T-cell (primary cell): ENCODE measurements around the gene CYREN. TPM values are rescaled to one million over a fixed set of nuclear protein-coding genes. Genes with fewer than 3 reads are reported as not detected.
A peak's percentile ranks its signal among the peaks of the same experiment; 100 is the strongest.
"Not testable (repeated sequence)": the region's sequence is repeated elsewhere in the genome, so short reads cannot be mapped to it uniquely, and the experiment has no call there.

ENCODE experiments used
- ATAC-seq, 4 experiments: fragments of 200-7000 bp in 3 of 4; fragments of 150-1000 bp in 1 of 4; cut with Tn5 transposase; replicated peaks in 1 of 4; 1 replicate in 3 of 4; 2 replicates in 1 of 4; pipeline ENCODE4 v1.10.0; 2021; ENCODE audit warnings: moderate library complexity in 3 of 4, mild to moderate bottlenecking in 2 of 4, moderate number of reproducible peaks in 1 of 4
- CTCF ChIA-PET, 2 donors: fragments of 300-600 bp; sonication (Branson Sonifier 250); formaldehyde crosslinking; loops; one replicate each; lab custom pipeline; 2022; ENCODE audit warnings: antibody characterized with exemption in 2 of 2; lab: Charles Lee
- POLR2A ChIA-PET, 2 donors: fragments of 300-600 bp; sonication (Branson Sonifier 250); formaldehyde crosslinking; loops; one replicate each; lab custom pipeline; 2022; ENCODE audit warnings: antibody characterized with exemption in 2 of 2; lab: Charles Lee
- DNase-seq, 35 experiments: peaks; one replicate each; pipeline versions ENCODE4 v3.0.0 to v3.0.0-alpha.2; 2013 to 2023
- H3K27ac ChIP-seq: one replicate; pipeline ENCODE4 v1.5.1; 2013; ENCODE audit warnings: low read length
- H3K27me3 ChIP-seq, 2 experiments: replicated peaks in 1 of 2; 1 replicate in 1 of 2; 2 replicates in 1 of 2; pipeline versions ENCODE4 v1.6.1 to v1.7.0; 2013; ENCODE audit warnings: low read length in 1 of 2, mixed read lengths in 1 of 2; ENCODE audit not compliant: control insufficient read depth in 2 of 2, insufficient read depth in 2 of 2; ENCODE audit errors: extremely low read depth in 1 of 2
- H3K36me3 ChIP-seq, 2 donors: 1 replicate in 1 of 2; 2 replicates in 1 of 2; pipeline versions ENCODE4 v1.6.1 to v1.7.0; 2013; ENCODE audit warnings: low read length in 1 of 2; ENCODE audit not compliant: control insufficient read depth in 2 of 2, insufficient read depth in 1 of 2; ENCODE audit errors: extremely low read depth in 1 of 2
- H3K4me1 ChIP-seq, 2 experiments: 1 replicate in 1 of 2; 2 replicates in 1 of 2; pipeline versions ENCODE4 v1.6.1 to v1.7.0; 2013; ENCODE audit warnings: low read length in 2 of 2, mixed read lengths in 1 of 2; ENCODE audit not compliant: insufficient read depth in 2 of 2, control insufficient read depth in 1 of 2; ENCODE audit errors: extremely low read depth in 1 of 2
- H3K4me3 ChIP-seq, 2 donors: 1 replicate in 1 of 2; 2 replicates in 1 of 2; pipeline versions ENCODE4 v1.5.1 to v1.7.0; 2013; ENCODE audit warnings: mild to moderate bottlenecking in 2 of 2, low read length in 1 of 2, moderate library complexity in 1 of 2; ENCODE audit not compliant: control insufficient read depth in 1 of 2; ENCODE audit errors: extremely low read depth in 1 of 2
- H3K9me3 ChIP-seq: 2 replicates; pipeline ENCODE4 v1.7.0; 2013
- H3K27ac Mint-ChIP-seq, 2 donors: one replicate each; pipeline ENCODE4 v1.8.0; 2020 to 2021; ENCODE audit warnings: mild to moderate bottlenecking in 2 of 2, mixed read lengths in 2 of 2
- H3K27me3 Mint-ChIP-seq, 2 donors: one replicate each; pipeline ENCODE4 v1.8.0; 2021 to 2022; ENCODE audit warnings: mixed read lengths in 2 of 2
- H3K36me3 Mint-ChIP-seq: one replicate; pipeline ENCODE4 v1.8.0; 2021; ENCODE audit warnings: mixed read lengths
- H3K4me1 Mint-ChIP-seq, 3 donors: one replicate each; pipeline ENCODE4 v1.8.0; 2020 to 2022; ENCODE audit warnings: mixed read lengths in 3 of 3, mild to moderate bottlenecking in 1 of 3
- H3K4me3 Mint-ChIP-seq, 3 donors: one replicate each; pipeline ENCODE4 v1.8.0; 2020 to 2022; ENCODE audit warnings: mild to moderate bottlenecking in 3 of 3, mixed read lengths in 3 of 3, moderate library complexity in 3 of 3
- H3K9me3 Mint-ChIP-seq, 3 donors: one replicate each; pipeline ENCODE4 v1.8.0; 2020 to 2022; ENCODE audit warnings: mixed read lengths in 3 of 3
- WGBS: methylation state at CpG from one replicate; pipeline ENCODE4 v1.1.5; 2013; ENCODE audit warnings: missing lambda C conversion rate; ENCODE audit not compliant: insufficient coverage; 5-methylcytosine and 5-hydroxymethylcytosine counted together
- total RNA-seq, 35 experiments: library from RNA in 6 of 35; stranded (reverse) in 6 of 35; fragments of 120-200 nt in 1 of 35; gene quantifications; one replicate each; pipeline versions ENCODE4 v1.2.1 to v1.2.4 and lab custom pipeline; 2013 to 2026

The CYREN gene
- total RNA-seq, 5 donors from 2014 or later (not counting 1 experiment from before 2014, with no cell fraction given) = 24.3 to 46.4 (median 44.6) TPM

DNA sequence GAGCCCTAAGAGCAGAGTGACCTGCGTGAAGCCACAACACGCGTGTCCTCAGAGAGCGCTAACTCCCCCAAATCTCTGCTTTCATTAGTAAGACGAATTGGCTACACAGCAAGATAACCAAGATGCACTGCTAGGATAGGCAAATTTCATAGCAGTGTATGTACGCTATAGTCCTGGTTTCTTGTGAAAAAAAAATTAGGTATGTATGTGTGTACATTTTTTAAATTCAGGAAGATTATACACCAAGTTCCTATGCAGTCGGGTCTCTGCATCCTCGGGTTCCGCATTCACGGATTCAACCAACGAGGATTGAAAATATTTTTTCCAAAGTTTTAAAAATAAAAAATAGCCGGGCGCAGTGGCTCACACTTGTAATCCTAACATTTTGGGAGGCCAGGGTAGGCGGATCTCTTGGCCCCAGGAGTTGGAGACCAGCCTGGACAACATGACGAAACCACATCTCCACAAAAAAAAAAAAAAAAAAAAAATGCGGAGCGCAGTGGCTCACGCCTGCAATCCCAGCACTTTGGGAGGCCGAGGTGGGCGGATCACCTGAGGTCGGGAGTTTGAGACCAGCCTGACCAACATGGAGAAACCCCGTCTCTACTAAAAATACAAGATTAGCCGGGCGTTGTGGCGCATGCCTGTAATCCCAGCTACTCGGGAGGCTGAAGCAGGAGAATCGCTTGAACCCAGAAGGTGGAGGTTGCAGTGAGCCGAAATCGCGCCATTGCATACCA is 41.6 kb upstream of the CYREN start:
- H3K36me3 ChIP-seq, H3K9me3 ChIP-seq, DNase-seq, H3K9me3 Mint-ChIP-seq, H3K36me3 Mint-ChIP-seq, H3K27me3 Mint-ChIP-seq, H3K27me3 ChIP-seq: not testable (repeated sequence)
- 69% methylated on average over 7 of the region's 30 CpGs for WGBS
- Histone ChIP-seq H3K4me1 (peaks cover 8 to 29% of the 10 kb centered on the region in 2 experiments), H3K27ac (peak overlapping the region; percentile 65), H3K4me3 (peak overlapping the region; percentile 76 to 79)
- CTCF ChIA-PET = interaction anchor here in 1 of 2 donors (0.7 to 1.5 kb wide), 2 partner anchors 41 to 225 kb away, joined by 4 read pairs; partner anchors contain the start of genes AGBL3 and CYREN
- Mint-ChIP-seq H3K4me1 (peaks cover 31 to 40% (median 33%) of the 10 kb centered on the region in 3 donors), H3K27ac (peak overlapping the region; percentile 49 to 78), H3K4me3 (peak overlapping the region; percentile 89 to 99 (median 93))
- peak in 2 of 4 experiments; percentile 0 for ATAC-seq
- POLR2A ChIA-PET = interaction anchor here (0.8 to 1.4 kb wide), 2 partner anchors 10 to 566 kb away, joined by 4 to 6 read pairs; no protein-coding TSS in a partner anchor

DNA sequence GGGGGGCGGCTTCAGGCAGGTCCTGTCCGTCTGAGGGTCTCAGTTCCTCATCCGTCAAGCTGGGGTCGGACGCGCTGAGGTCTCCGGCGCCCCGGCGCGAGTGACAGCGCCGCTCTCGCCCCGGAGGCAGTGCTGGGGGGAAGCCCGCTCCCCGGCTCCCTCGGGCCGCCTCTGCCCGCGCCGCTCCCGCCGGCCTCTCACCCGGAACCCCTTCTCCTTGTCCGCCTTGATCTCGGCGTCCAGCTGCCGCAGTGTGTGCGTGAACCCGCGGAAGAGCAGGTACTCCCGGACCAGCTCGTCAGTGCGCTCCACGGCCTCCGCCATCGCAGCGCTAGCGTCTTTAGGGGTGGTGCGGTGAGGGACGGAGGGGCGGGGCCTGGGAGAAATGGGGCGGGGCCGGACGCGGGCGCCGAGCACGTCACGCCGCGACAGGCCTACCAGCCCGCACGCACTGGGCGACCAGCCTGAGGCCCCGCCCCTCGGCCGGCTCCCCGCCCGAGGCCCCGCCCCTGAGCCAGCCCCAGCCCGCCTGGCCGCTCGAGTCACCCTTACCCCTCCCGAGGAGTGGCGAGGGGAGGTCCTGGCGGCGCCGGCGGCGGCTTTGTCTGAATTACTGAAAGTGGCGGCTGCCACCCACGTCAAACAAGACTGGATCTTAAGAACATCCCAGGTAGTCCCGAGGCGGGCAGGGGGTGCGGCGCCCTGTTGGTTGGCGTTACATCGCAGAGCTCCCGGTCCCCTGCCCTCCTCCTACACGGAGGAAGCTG is 40.9 kb upstream of the CYREN start, which contains the start of gene WDR91:
Gene WDR91 (minus strand): TSS at position 348 of the 767 bp plus-strand sequence. CDS start 24 bp downstream, at position 324.
- H3K27me3 Mint-ChIP-seq = no peaks in the 10 kb centered on the region
- Histone ChIP-seq H3K36me3 (peaks cover 0 to 4% of the 10 kb centered on the region in 2 donors), H3K27me3 (no peaks in the 10 kb centered on the region), H3K4me3 (peak within 1 kb of the TSS; percentile 79 to 94), H3K9me3 (no peaks in the 10 kb centered on the region), H3K27ac (peak within 1 kb of the TSS; percentile 82), H3K4me1 (peaks cover 8 to 30% of the 10 kb centered on the region in 2 experiments)
- peaks cover 36 to 44% (median 37%) of the 10 kb centered on the region in 3 donors for H3K4me1 Mint-ChIP-seq
- H3K36me3 Mint-ChIP-seq = peaks cover 1% of the 10 kb centered on the region
- peak within 1 kb of the TSS; percentile 96 to 98 for H3K27ac Mint-ChIP-seq
- H3K4me3 Mint-ChIP-seq = peak within 1 kb of the TSS; percentile 89 to 99 (median 93)
- ChIA-PET POLR2A (interaction anchor here (0.6 to 1.4 kb wide), 6 partner anchors 9 to 1727 kb away, joined by 3 to 6 read pairs (median 4); no protein-coding TSS in a partner anchor), CTCF (interaction anchor here (0.6 to 1.5 kb wide), 3 partner anchors 40 to 225 kb away, joined by 4 to 5 read pairs (median 5); partner anchors contain the start of genes AGBL3 (in 1 of the 2) and TMEM140 (in 1 of the 2))
- H3K9me3 Mint-ChIP-seq = no peaks in the 10 kb centered on the region
- DNase-seq = peak; percentile 86 to 98 (median 94)
- peak; percentile 90 to 98 (median 94) for ATAC-seq
- under 1% methylated on average over 76 of the region's 82 CpGs for WGBS

DNA sequence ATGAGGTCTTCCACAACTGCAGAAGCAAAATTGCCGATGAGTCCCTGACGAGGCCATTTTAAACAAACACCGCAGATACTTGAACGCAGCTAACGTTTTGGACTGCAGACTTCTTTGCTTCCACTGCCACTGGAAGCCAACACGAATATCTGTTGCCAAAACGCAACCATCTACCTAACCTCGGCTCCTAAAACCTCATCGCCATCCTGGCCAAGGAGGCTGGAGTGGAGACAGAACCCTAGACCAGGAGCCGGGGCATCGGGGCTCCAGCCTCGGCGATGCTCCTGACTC is 40.3 kb upstream of the CYREN start:
- Histone ChIP-seq H3K27ac (peak overlapping the region; percentile 82), H3K4me3 (peak overlapping the region; percentile 77 to 94), H3K27me3 (no peaks in the 10 kb centered on the region), H3K9me3 (no peaks in the 10 kb centered on the region), H3K36me3 (peaks cover 0 to 7% of the 10 kb centered on the region in 2 donors), H3K4me1 (peaks cover 8 to 30% of the 10 kb centered on the region in 2 experiments)
- peaks cover 38 to 48% (median 39%) of the 10 kb centered on the region in 3 donors for H3K4me1 Mint-ChIP-seq
- peak overlapping the region; percentile 89 to 99 (median 93) for H3K4me3 Mint-ChIP-seq
- CTCF ChIA-PET = interaction anchor here (0.6 to 1.5 kb wide), 3 partner anchors 40 to 224 kb away, joined by 4 to 5 read pairs (median 5); partner anchors contain the start of genes AGBL3 (in 1 of the 2) and TMEM140 (in 1 of the 2)
- 0% methylated on average over 13 of the region's 13 CpGs for WGBS
- POLR2A ChIA-PET = interaction anchor here (0.6 to 1.4 kb wide), 5 partner anchors 9 to 1726 kb away, joined by 3 to 6 read pairs (median 3); no protein-coding TSS in a partner anchor
- peak in 3 of 35 experiments; percentile 3 to 9 (median 8) for DNase-seq
- peak in 3 of 4 experiments; percentile 7 to 9 (median 8) for ATAC-seq
- no peaks in the 10 kb centered on the region for H3K9me3 Mint-ChIP-seq
- peak overlapping the region; percentile 50 to 98 for H3K27ac Mint-ChIP-seq
- H3K27me3 Mint-ChIP-seq = no peaks in the 10 kb centered on the region
- H3K36me3 Mint-ChIP-seq = peaks cover 3% of the 10 kb centered on the region

DNA sequence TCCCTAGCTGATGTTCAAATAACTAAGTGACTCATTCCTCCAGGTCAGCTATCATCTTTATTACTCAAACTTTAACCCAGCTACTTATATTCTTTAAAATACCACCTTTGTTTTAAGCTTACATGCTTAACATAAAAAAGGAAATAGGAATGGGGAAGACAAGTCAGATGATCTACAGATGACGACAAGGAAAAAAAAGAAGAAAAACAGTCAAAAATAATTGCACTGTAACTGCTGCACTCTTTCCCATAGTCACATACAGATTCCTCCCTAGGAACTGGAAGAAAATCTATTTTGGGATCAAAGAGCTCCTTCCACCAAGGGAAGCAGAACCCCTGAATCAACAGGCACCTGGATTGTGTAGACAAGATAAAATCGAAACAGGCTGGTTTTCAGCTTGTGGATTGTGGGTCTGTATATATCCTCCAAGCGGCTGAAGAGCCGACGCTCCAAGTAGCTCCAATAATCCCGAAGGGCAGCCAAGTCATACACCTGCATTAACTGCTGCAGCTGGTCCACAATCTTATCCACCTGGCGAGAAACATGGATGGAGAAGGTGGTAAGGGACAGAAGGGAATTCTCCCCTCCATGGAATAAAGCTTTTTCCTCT is 38.8 kb upstream of the CYREN start:
- Mint-ChIP-seq H3K36me3 (peaks cover 10% of the 10 kb centered on the region), H3K4me3 (peak overlapping the region in 2 of 3 donors; percentile 89 to 93), H3K27me3 (no peaks in the 10 kb centered on the region), H3K4me1 (peaks cover 38 to 50% (median 39%) of the 10 kb centered on the region in 3 donors), H3K27ac (no peak overlapping the region), H3K9me3 (no peaks in the 10 kb centered on the region)
- ATAC-seq = no peak
- CTCF ChIA-PET = interaction anchor here (0.6 to 1.8 kb wide), 4 partner anchors 38 to 562 kb away, joined by 3 to 4 read pairs (median 3); partner anchors contain the start of genes AGBL3 (in 1 of the 2) and TMEM140 (in 1 of the 2)
- DNase-seq = no peak
- POLR2A ChIA-PET = no interaction called here
- Histone ChIP-seq H3K27ac (no peak overlapping the region), H3K4me1 (peaks cover 8 to 30% of the 10 kb centered on the region in 2 experiments), H3K4me3 (no peak overlapping the region), H3K9me3 (no peaks in the 10 kb centered on the region), H3K36me3 (peaks cover 6 to 11% of the 10 kb centered on the region in 2 donors), H3K27me3 (no peaks in the 10 kb centered on the region)
- no CpG with 5 or more reads among the region's 7 CpGs for WGBS

DNA sequence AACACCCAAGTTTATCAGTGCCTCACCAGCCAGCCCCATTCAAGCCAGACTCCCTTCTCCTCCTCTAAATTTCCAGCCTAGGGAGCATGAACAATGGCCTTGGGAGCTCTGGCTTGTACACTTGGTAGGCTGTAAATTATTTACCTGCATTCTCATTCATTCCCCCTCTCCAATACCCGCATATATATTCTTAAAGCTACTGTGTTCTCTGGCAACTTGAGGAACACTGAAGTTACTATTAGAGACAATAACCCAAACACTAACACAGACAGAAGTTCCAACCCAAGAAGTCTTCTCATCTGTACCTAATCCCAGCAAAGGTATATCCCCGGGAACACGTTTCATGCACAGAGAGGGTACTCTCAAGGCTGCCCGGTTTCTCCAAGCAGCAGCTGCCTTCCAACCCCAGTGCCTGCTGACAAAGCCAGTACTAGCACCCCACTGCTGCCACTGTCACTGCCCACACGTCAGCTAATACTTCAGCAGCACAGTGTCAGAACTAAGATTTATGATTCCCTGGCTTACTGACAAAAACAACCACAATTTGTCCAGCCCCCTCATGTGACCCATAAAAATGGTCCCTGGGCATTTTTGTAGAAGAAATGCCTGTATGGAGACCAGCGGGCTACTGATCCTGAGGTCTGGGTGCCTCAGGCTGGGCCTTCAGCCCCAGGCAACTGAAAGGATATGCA is 37.7 kb upstream of the CYREN start:
- H3K27me3 Mint-ChIP-seq = no peaks in the 10 kb centered on the region
- ChIA-PET POLR2A (interaction anchor here in 1 of 2 donors (0.6 kb wide), 1 partner anchor 473 kb away, joined by 4 read pairs; no protein-coding TSS in a partner anchor), CTCF (interaction anchor here in 1 of 2 donors (1.8 kb wide), 1 partner anchor 37 kb away, joined by 4 read pairs; no protein-coding TSS in a partner anchor)
- H3K36me3 ChIP-seq = peaks cover 6 to 22% of the 10 kb centered on the region in 2 donors
- no peaks in the 10 kb centered on the region for H3K27me3 ChIP-seq
- DNase-seq (no peak), ATAC-seq (no peak)
- no peaks in the 10 kb centered on the region for H3K9me3 ChIP-seq
- no peak overlapping the region for H3K27ac Mint-ChIP-seq
- peaks cover 45 to 59% (median 48%) of the 10 kb centered on the region in 3 donors for H3K4me1 Mint-ChIP-seq
- peak overlapping the region in 1 of 3 donors; percentile 18 for H3K4me3 Mint-ChIP-seq
- H3K4me3 ChIP-seq = no peak overlapping the region
- H3K36me3 Mint-ChIP-seq = peaks cover 21% of the 10 kb centered on the region
- 89% methylated on average over 4 of the region's 6 CpGs for WGBS
- peaks cover 8 to 32% of the 10 kb centered on the region in 2 experiments for H3K4me1 ChIP-seq
- H3K27ac ChIP-seq = no peak overlapping the region
- no peaks in the 10 kb centered on the region for H3K9me3 Mint-ChIP-seq
